CD4-positive, alpha-beta T cell treated with Interleukin-4 for 4 hours (primary cell): ENCODE results near the gene ZC2HC1B.

Experiments
- DNase-seq: peaks from one replicate; pipeline ENCODE4 v3.0.0-alpha.2; 2020

ZC2HC1B gene

GRCh38 chr6:143963158-143963919 lies 99.1 kb downstream of the ZC2HC1B start:
- DNase-seq: no peak

DNA sequence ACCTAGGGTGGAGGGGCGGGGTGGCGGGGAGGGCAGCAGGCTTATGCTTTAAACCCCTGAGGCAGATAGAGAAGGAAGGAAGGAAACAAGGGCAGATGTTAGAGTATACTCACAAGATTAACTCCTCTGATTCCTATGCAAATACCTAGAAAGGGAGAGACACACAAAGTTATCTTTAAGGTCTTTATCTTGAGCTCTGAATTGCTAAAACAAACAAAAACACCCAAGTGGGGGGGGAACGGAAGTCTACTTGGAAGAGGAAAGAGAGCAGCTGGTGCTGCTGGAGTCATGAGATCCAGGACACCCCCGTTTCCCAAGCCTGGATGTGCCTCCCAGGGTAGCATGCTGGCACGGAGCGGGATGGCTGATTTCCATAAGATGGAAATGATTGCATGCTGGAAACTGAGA lies 100.4 kb downstream of the ZC2HC1B start:
- DNase-seq: no peak

- no peak for DNase-seq
Observed at GRCh38 chr6:143965503-143966171, 101.4 kb downstream of the ZC2HC1B start.

- no peak for DNase-seq
Observed at GRCh38 chr6:143966312-143966711, 102.0 kb downstream of the ZC2HC1B start.

DNA sequence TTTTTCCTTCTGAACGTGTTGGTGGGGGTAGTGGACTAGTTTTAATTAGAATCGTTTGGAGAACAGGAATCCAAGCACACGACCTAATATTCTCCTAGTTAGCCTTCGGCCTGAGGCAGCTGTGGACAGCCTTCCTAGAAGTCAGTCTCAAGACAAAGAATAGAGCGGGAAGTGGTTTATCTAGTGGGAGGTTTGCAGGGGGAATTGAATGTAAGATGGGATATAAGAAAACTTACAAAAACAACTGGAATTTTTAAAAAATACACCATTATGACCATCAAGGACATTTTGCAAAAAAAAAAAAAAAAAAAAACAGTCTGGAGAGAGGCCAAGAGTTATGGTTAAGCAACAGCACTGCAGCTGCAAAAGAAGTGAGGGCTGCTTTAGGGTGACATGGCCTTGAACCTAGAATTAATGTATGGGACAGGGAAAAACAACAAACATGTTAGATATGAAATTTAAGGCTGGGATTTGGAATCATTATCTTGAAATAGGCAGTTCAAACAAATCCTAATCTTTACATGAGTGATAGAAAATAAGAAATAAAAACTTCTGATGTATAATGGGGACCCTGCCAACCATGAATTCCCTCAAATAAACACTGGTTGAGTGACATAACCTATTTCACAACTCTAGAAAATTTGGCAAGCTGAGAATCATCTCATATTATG lies 103.6 kb downstream of the ZC2HC1B start:
- no peak for DNase-seq

- DNase-seq: no peak
Observed at GRCh38 chr6:143969077-143969476, 104.8 kb downstream of the ZC2HC1B start.

- DNase-seq: no peak
Observed at GRCh38 chr6:143970456-143971218, 106.4 kb downstream of the ZC2HC1B start.

DNA sequence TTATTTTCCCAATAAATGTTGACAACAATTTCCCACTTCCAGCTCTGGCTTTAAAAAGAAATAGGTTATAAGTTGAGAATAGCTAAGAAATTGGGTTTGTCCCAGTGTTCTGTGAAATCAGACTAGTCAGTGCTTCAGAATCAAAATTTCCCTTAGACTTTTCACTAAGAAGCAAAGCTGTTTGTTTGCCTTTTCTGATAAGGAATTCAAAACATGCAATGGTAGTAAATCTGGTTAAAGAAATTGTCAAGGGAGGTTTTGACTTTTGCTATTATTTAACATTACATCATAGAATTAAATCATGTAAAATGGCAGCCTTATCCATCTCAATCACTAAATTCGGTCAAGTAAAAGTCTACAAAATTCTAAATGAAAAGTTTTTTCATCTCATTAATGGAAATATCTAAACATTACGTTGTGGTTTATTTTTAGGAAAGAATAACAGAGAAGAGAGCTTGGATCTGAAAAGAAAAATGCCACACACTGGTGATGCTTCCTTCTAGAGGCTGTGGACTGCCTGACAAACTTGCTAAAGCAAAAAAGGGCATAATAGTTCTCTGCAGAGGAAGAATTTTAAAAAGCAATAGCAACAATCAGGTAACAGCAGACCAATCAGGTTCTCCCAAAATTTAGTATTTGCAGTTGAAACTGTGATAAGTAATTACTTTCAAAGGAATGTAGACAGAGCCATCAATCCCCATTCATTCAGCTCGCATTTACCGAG lies 107.4 kb downstream of the ZC2HC1B start:
- DNase-seq: no peak

DNA sequence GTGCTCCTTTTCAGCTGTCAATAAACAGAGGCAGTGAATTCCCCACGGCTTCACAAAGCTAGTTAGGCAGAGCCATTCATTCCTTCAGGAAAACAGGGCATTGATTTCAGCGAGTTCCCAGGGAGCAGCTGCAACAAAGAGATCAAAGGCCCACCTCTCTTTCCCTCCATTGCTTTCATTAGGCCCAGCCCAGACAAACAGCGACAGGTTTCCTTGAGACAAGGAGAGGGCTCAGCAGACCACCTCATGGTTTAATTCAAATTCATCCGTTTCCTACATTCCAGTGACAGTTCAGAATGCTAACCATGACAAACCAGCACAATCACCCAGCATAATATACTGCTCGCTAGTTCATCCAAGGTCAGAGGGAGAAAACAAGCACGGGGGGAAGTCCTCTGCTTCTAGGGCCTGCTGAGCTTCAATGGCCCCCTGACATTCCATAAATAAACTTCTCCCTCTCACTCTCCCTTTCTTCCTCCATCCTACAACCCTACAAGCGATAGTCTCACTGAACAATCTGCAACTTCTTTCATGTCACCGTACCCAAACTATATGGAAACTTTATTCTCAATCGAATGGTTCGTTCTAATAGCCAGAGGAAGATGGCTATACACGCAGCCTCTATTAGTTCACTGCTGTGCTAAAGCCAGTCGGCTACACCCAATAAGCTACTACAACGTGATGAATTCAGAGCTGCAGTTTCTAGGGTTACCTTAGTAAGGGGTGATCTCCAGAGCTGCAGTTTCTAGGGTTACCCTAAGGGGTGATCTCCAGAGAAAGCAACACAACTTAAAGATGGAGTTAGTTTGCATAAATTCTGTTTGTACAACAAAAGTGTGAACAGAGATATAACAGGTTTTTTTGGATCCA lies 109.1 kb downstream of the ZC2HC1B start:
- no peak for DNase-seq

DNA sequence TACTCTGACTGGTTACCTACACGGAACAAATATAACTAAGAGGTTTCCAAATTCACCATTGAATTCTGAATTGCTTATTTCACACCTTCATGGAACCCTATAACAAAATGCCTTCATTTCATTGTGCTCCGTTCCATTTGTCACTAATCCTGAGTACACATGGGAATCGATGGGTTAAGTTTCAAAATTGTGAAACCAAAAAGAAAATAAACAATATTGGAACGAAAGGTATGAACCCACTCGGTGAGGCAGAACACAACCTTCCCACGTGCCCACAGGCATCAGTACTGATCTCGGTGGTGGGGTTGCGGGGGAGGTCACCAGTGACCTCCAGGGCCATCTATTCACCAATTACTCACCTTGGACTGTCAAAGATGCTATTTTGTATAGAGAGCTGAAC lies 109.8 kb downstream of the ZC2HC1B start:
- no peak for DNase-seq

DNA sequence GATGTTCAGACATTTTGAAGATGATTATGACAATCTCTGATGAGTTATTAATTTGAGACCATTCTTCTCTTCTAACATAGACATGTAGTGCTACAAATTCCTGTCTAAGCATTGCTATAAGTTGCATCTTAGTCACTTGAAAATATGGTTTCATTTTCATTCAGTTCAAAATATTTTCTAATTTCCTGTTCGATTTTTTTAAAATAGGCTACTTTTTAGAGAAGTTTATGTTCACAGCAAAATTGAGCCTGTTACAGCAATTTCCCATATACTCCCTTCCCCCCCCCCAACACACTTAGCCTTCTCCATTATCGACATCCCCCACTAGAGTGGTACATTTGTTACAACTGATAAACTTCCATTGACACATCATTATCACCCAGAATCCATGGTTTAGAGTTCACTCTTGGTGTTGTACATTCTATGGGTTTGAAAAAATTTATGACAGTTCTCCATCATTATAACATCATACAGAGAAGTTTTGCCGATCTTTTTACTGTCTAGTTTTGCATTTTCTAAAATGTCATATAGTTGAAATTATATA lies 112.6 kb downstream of the ZC2HC1B start:
- no peak for DNase-seq

DNA sequence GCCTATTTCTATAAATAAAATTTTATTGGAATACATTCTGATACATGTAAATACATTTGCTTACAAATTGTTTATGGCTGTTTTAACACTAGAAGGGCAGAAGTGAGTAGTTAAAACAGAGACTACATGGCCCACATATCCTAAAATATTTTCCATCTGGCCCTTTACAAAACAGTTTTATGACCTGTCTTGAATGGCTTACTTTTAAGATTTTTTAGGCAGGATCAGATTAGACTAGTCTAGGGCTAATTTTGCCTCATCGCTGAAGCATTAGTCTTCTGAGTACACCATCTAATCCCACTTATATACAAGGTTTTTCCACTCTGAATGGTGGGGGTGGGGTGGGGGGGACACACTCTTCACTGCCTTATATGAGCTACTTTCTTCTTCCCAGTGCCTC lies 116.6 kb downstream of the ZC2HC1B start:
- DNase-seq: no peak

DNA sequence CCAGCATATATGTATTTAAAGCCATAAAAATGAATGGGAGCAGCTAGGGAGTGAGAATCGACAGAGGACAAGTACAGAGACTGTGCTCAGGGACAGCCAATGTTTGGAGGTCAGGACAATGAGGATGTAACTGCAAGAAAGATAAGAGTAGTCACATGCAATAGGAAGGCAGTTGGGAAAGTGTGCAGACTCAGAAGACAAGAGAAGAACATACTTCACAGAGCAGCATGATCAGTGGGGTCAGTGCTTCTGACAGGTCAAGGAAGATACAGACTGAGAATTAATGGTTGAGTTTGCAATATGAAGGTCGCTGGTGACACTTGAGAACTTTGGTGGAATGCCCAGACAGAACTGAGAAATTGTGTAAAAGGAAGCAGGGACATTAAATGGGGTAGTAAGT lies 118.7 kb downstream of the ZC2HC1B start:
- no peak for DNase-seq

GRCh38 chr6:143984666-143985065 lies 120.4 kb downstream of the ZC2HC1B start:
- DNase-seq: no peak

GRCh38 chr6:143986463-143987065 lies 122.3 kb downstream of the ZC2HC1B start:
- DNase-seq: no peak
